Loucy (cell line): ENCODE measurements around the gene SLC39A11.

ENCODE experiments used
- H2AFZ ChIP-seq: fragments of 200-600 bp; sonication (generic); 2 replicates; pipeline ENCODE4 v1.6.0; 2016; ENCODE audit warnings: antibody characterized with exemption, mild to moderate bottlenecking, low read length, moderate library complexity
- H3F3A ChIP-seq: fragments of 200-600 bp; 2 replicates; pipeline ENCODE4 v1.6.0; 2016; ENCODE audit warnings: antibody characterized with exemption, low read depth, mild to moderate bottlenecking
- H3K27me3 ChIP-seq: fragments of 200-600 bp; sonication (generic); 2 replicates; pipeline ENCODE4 v1.6.1; 2014; ENCODE audit warnings: low read length, mild to moderate bottlenecking; ENCODE audit not compliant: insufficient read depth, poor library complexity, severe bottlenecking
- H3K36me3 ChIP-seq: fragments of 200-600 bp; sonication (generic); 2 replicates; pipeline ENCODE4 v1.6.1; 2016; ENCODE audit warnings: low read length; ENCODE audit not compliant: insufficient read depth
- H3K4me1 ChIP-seq: fragments of 200-600 bp; sonication (generic); 2 replicates; pipeline ENCODE4 v1.5.1; 2014; ENCODE audit warnings: low read length, mild to moderate bottlenecking; ENCODE audit not compliant: insufficient read depth, poor library complexity, severe bottlenecking
- H3K4me2 ChIP-seq: fragments of 200-600 bp; sonication (generic); 2 replicates; pipeline ENCODE4 v1.6.0; 2014; ENCODE audit warnings: antibody characterized with exemption, low read length, low read depth, mild to moderate bottlenecking; ENCODE audit not compliant: poor library complexity, severe bottlenecking
- H3K4me3 ChIP-seq: fragments of 200-600 bp; sonication (generic); 2 replicates; pipeline ENCODE4 v1.5.1; 2014; ENCODE audit warnings: low read length, mild to moderate bottlenecking, mixed read lengths; ENCODE audit not compliant: poor library complexity, severe bottlenecking
- H3K79me2 ChIP-seq: fragments of 200-600 bp; sonication (generic); 2 replicates; pipeline ENCODE4 v1.6.1; 2014; ENCODE audit warnings: low read length; ENCODE audit not compliant: insufficient read depth
- H3K9ac ChIP-seq: fragments of 200-600 bp; sonication (generic); 2 replicates; pipeline ENCODE4 v1.6.0; 2014; ENCODE audit warnings: mild to moderate bottlenecking, low read depth, low read length, moderate library complexity; ENCODE audit not compliant: poor library complexity, severe bottlenecking
- H3K9me2 ChIP-seq: fragments of 200-600 bp; sonication (generic); replicated peaks from 2 replicates; pipeline ENCODE4 v1.6.1; 2016; ENCODE audit warnings: low read depth, low read length, mixed read lengths
- H3K9me3 ChIP-seq: fragments of 200-600 bp; sonication (generic); 2 replicates; pipeline ENCODE4 v1.6.1; 2014; ENCODE audit warnings: mild to moderate bottlenecking, antibody characterized with exemption, low read length, low read depth; ENCODE audit not compliant: insufficient read depth
- H4K20me1 ChIP-seq: fragments of 200-600 bp; sonication (generic); 2 replicates; pipeline ENCODE4 v1.6.0; 2014; ENCODE audit warnings: antibody characterized with exemption, low read length, mild to moderate bottlenecking; ENCODE audit not compliant: insufficient read depth, poor library complexity, severe bottlenecking
- CTCF ChIP-seq: fragments of 200-600 bp; sonication (generic); conservative IDR thresholded peaks from 2 replicates; pipeline ENCODE4 v1.5.1; 2014; ENCODE audit warnings: mild to moderate bottlenecking, antibody characterized with exemption, low read length
- EZH2phosphoT487 ChIP-seq: fragments of 200-600 bp; IDR thresholded peaks from 2 replicates; pipeline ENCODE4 v1.6.1; 2018; ENCODE audit warnings: antibody characterized with exemption, mild to moderate bottlenecking, moderate library complexity, borderline replicate concordance

Gene SLC39A11

DNA sequence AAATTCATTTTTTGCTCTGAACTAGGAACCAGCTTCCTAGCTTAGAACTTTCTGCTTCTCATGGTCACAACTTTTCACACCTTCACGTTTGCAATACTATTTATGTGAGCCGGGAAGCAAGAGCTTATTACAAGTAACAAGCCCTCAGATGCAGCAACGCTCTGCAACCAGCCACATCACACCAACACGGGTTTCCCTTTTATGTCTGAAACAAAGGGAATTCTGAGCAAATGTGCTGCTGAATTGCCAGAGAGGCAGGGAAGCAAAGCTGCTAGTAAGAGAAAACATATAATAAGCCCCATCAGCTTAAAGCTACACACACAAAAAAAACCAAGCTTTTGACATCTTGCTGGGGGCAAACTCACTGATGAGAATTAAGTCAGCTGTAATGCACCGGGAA, 122.2 kb downstream of the SLC39A11 start:
- TF ChIP-seq EZH2phosphoT487 (no peak), CTCF (no peak)
- H3K4me1 ChIP-seq: no peaks in the 10 kb centered on the region
- H3K9me2 ChIP-seq: no peaks in the 10 kb centered on the region
- H3K36me3 ChIP-seq: no peaks in the 10 kb centered on the region
- no peaks in the 10 kb centered on the region for H4K20me1 ChIP-seq
- no peaks in the 10 kb centered on the region for H3K27me3 ChIP-seq
- H3K4me3 ChIP-seq: no peak overlapping the region
- H2AFZ ChIP-seq: no peak overlapping the region
- H3K4me2 ChIP-seq: no peak overlapping the region
- H3K9ac ChIP-seq: no peak overlapping the region
- H3F3A ChIP-seq: no peaks in the 10 kb centered on the region
- H3K79me2 ChIP-seq: no peaks in the 10 kb centered on the region
- H3K9me3 ChIP-seq: no peaks in the 10 kb centered on the region

DNA sequence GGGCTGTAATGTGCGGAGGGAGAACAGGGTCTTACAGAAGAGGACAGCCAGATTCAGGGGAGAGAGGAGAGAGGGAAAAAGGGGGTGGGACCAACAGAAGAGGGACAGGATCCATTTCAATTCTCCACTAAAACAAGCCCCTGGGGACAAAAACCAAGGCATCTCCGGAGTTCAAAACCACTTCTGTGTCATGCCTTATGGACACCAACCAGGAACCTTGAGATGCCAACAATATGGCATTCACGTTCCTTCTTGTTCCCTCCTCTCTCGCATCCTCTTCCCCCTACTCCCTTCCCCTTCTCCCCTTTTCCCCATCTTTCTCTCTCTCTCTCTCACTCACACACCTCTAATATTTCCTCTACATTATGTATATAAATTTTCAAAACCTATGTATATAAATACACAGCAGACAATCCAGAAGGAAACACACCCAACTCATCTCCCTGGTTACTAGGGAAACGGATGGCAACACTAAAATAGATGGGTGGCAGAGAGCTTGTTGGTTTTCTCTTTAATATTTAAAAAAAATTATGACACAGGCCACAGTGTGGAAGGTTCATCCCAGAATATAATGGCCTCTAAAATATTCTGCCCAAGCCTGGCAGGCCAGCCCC, 123.1 kb downstream of the SLC39A11 start:
- Histone ChIP-seq H3K4me1 (no peaks in the 10 kb centered on the region), H3K4me3 (no peak overlapping the region), H3F3A (no peaks in the 10 kb centered on the region), H3K9me2 (no peaks in the 10 kb centered on the region), H3K9ac (no peak overlapping the region), H2AFZ (no peak overlapping the region), H3K79me2 (no peaks in the 10 kb centered on the region), H4K20me1 (no peaks in the 10 kb centered on the region), H3K9me3 (no peaks in the 10 kb centered on the region), H3K4me2 (no peak overlapping the region), H3K27me3 (no peaks in the 10 kb centered on the region), H3K36me3 (no peaks in the 10 kb centered on the region)
- no peak for TF ChIP-seq CTCF
- TF ChIP-seq EZH2phosphoT487: no peak

GRCh38 chr17:72968798-72969197, 123.7 kb downstream of the SLC39A11 start:
- Histone ChIP-seq H3K36me3 (no peaks in the 10 kb centered on the region), H3K4me1 (no peaks in the 10 kb centered on the region)

More at GRCh38 chr17:72968798-72969197, 123.7 kb downstream of the SLC39A11 start:
- Histone ChIP-seq H3K9me2 (no peaks in the 10 kb centered on the region), H4K20me1 (no peaks in the 10 kb centered on the region), H3K27me3 (no peaks in the 10 kb centered on the region), H3K9me3 (no peaks in the 10 kb centered on the region), H3K4me2 (no peak overlapping the region), H3K4me3 (no peak overlapping the region), H3K9ac (no peak overlapping the region), H3K79me2 (no peaks in the 10 kb centered on the region), H2AFZ (no peak overlapping the region), H3F3A (no peaks in the 10 kb centered on the region)
- TF ChIP-seq EZH2phosphoT487: no peak
- TF ChIP-seq CTCF: no peak
